ENCODE results near the gene OR5M11.
"Not testable (repeated sequence)": the region's sequence is repeated elsewhere in the genome, so short reads cannot be mapped to it uniquely, and the experiment has no call there.

The OR5M11 gene

GRCh38 chr11:56543157-56543556 lies at the start of gene OR5M11:
TSS of gene OR5M11 (minus strand) at chr11:56543257. CDS start at chr11:56543257, 0 bp downstream.
- no peak for ATAC-seq

GRCh38 chr11:56592088-56592717 lies 49.1 kb upstream of the OR5M11 start:
- not testable (repeated sequence) for ATAC-seq

DNA sequence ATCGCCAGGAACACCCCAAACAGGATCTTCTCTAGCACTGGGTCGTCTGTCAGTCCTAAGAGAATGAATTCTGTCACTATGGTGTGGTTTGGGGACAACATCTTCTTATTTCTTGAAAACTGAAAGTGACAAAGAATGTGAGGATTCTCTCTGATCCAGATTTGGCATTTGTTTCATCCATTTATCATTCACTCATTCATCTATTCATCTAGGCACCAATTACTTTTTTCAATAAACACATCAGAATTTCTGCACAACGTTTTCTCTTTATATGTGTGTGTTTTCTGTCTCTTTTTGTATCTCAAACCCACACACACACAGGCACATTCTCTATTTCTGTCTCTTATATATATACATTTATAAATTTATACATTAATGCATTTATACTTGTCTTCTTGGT lies 34.6 kb upstream of the OR5M11 start, which contains the start of gene OR5M10:
TSS of gene OR5M10 (minus strand) at position 101 of the 400 bp plus-strand sequence. CDS start at position 101, 0 bp downstream.
- no peak for ATAC-seq

- ATAC-seq: no peak
These were observed 15.5 kb upstream of the OR5M11 start for GRCh38 chr11:56558574-56558973.

DNA sequence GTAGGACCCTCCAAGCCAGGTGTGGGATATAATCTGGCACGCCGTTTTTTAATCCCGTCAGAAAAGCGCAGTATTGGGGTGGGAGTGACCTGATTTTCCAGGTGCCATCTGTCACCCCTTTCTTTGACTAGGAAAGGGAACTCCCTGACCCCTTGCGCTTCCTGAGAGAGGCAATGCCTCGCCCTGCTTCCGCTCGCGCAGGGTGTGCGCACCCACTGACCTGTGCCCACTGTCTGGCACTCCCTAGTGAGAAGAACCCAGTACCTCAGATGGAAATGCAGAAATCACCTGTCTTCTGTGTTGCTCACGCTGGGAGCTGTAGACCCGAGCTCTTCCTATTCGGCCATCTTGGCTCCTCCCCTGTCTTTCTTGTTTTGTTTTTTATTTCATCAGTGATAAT lies 11.6 kb upstream of the OR5M11 start:
- ATAC-seq: not testable (repeated sequence)

- no peak for ATAC-seq
These were observed 2.5 kb upstream of the OR5M11 start for GRCh38 chr11:56545531-56545930.

GRCh38 chr11:56543739-56544138 lies 682 bp upstream of the OR5M11 start:
- ATAC-seq: no peak

DNA sequence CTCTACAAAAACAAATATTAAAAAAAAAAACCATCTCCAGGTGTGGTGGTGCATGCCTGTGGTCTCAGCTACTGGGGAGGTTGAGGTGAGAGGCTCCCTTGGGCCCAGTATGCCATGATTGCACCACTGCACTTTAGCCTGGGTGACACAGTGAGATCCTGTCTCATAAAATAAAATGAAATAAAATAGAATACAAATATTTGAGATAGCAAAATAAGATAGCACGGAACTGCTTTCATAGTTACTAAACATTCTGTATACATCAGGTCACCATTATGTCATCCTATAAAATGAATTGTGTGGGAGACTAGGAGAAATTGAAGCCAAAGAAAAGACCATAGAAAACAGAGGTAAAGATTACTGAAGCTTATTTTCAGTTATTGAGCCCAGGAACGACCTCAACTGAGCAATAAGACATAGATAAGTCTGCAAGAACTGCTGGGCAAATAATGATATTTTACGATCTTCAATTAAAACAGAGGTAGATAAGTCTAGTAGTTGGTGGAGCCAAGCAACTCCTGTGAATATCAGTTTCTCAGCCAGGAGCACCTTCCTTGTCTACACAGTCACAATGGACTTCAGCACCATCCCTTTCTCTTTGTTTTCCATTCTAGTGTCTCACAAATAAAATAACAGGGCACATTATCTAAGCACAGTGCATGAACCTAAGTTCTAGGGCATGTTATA lies 9.9 kb downstream of the OR5M11 start:
- no peak for ATAC-seq

- ATAC-seq: no peak
These were observed 11.2 kb downstream of the OR5M11 start for GRCh38 chr11:56531856-56532255.

- no peak for ATAC-seq
These were observed 21.0 kb downstream of the OR5M11 start for GRCh38 chr11:56522008-56522407.

DNA sequence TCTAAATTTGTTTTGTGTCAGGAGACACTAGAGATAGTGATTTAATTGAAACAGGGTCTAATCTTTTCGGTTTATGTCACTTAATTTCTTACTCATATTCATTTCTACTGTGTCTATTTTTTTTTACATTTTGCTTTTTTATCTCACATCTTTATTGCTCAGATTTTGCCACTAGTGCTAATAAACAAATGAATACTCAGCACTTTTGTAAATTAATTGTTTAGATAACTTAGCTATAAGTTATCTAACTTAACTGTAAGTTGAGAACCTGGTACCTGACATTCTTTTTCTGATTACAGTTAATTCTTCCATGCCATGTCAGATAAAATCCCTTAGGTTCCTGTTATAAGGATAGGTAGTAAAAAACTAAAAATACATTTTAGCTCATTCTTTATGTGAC lies 29.8 kb downstream of the OR5M11 start:
- ATAC-seq: no peak

GRCh38 chr11:56509439-56509838 lies 33.6 kb downstream of the OR5M11 start:
- ATAC-seq: no peak

GRCh38 chr11:56497010-56497409 lies 46.0 kb downstream of the OR5M11 start:
- no peak for ATAC-seq

DNA sequence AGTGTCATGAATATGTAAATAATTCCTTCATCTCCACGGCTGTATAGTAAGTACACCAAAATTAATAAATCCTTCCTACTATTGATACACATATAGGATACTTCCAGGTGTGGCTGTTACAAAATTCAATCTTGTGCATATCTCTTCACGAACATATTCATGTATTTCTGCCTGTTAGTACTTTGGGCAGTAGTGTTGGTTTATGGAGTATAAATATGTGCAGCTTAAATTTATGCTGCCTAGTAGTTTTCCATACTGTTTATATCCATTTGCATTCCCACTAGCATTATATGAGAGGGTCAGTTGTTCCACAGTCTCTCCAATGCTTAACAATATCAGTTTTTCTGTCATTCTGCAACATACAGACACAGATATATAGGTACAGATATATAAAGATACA lies 47.9 kb downstream of the OR5M11 start:
- ATAC-seq: no peak
